SU-DHL-6 (cell line): Measurements from ENCODE around the gene CTXND1.

Experiments used
- EZH2phosphoT487 ChIP-seq: fragments of 200-600 bp; sonication (generic), shearing (Covaris generic); conservative IDR thresholded peaks from 2 replicates; pipeline ENCODE4 v1.6.1; 2018; ENCODE audit warnings: mild to moderate bottlenecking, antibody characterized with exemption, low read length, moderate library complexity, mixed read lengths
- TF ChIP-seq, protein P1 (sequence below): fragments of 200-600 bp; sonication (generic); IDR thresholded peaks from one replicate; pipeline ENCODE4 v1.5.1; 2017; ENCODE audit warnings: antibody characterized with exemption, mild to moderate bottlenecking, low read length, moderate library complexity; ENCODE audit not compliant: insufficient read depth, poor library complexity, severe bottlenecking

- TF ChIP-seq, protein P1, sequence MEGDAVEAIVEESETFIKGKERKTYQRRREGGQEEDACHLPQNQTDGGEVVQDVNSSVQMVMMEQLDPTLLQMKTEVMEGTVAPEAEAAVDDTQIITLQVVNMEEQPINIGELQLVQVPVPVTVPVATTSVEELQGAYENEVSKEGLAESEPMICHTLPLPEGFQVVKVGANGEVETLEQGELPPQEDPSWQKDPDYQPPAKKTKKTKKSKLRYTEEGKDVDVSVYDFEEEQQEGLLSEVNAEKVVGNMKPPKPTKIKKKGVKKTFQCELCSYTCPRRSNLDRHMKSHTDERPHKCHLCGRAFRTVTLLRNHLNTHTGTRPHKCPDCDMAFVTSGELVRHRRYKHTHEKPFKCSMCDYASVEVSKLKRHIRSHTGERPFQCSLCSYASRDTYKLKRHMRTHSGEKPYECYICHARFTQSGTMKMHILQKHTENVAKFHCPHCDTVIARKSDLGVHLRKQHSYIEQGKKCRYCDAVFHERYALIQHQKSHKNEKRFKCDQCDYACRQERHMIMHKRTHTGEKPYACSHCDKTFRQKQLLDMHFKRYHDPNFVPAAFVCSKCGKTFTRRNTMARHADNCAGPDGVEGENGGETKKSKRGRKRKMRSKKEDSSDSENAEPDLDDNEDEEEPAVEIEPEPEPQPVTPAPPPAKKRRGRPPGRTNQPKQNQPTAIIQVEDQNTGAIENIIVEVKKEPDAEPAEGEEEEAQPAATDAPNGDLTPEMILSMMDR = no peak
- TF ChIP-seq EZH2phosphoT487 = no peak
These were observed 20.6 kb downstream of the CTXND1 start for GRCh38 chr15:80231371-80231770.
